Large intestine (tissue), 3 donors: ENCODE measurements around the gene MBLAC1. TPM values are rescaled to one million over a fixed set of nuclear protein-coding genes. Genes with fewer than 3 reads are reported as not detected.

ENCODE experiments used
- DNase-seq, 2 donors: peaks; one replicate each; pipeline versions ENCODE4 v3.0.0 to v3.0.0-alpha.2; 2013
- H3K27ac ChIP-seq: one replicate; pipeline ENCODE4 v1.5.1; 2013; ENCODE audit warnings: low read length
- H3K27me3 ChIP-seq: 2 replicates; pipeline ENCODE4 v1.6.1; 2013; ENCODE audit warnings: low read length; ENCODE audit not compliant: control insufficient read depth, insufficient read depth
- H3K36me3 ChIP-seq: 2 replicates; pipeline ENCODE4 v1.6.1; 2013; ENCODE audit warnings: low read length; ENCODE audit not compliant: control insufficient read depth, insufficient read depth
- H3K4me1 ChIP-seq: one replicate; pipeline ENCODE4 v1.6.1; 2013; ENCODE audit warnings: low read length; ENCODE audit not compliant: control insufficient read depth, insufficient read depth
- H3K4me3 ChIP-seq: one replicate; pipeline ENCODE4 v1.5.1; 2013; ENCODE audit warnings: low read length
- H3K9me3 ChIP-seq: one replicate; pipeline ENCODE4 v1.6.1; 2013; ENCODE audit warnings: mild to moderate bottlenecking, low read depth, low read length, moderate library complexity; ENCODE audit not compliant: control insufficient read depth
- WGBS: methylation state at CpG from one replicate; pipeline ENCODE4 v1.1.5; 2013; ENCODE audit warnings: low lambda C conversion rate; ENCODE audit not compliant: insufficient coverage; 5-methylcytosine and 5-hydroxymethylcytosine counted together
- polyA plus RNA-seq: library from polyadenylated mRNA; unstranded; fragments of 120-200 nt; gene quantifications from one replicate; pipeline ENCODE4 v1.2.1, GENCODE V29; 2013

MBLAC1 gene
- polyA plus RNA-seq, 1 donor, result 2.8 TPM

DNA sequence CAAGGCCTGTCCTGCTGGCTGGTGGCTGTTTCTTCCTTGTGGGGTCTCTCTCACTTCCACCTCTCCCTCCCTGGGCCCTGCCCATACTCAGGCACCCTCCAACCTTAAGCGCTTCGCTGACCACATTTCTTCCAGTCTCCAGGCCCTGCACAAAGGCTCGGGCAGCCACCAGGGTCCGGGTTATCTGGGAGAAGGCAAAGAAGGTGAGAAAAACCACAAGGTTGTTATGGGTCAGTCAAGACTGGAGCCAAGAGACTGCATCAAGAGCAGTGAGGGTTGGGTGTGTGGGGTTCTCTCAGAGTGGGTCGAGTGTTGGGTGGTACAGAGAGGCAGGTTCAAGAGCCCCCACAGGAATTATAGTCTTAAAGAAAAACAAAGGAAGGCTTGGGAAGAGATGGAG, 47.8 kb downstream of the MBLAC1 start:
- peaks cover 12% of the 10 kb centered on the region for H3K9me3 ChIP-seq
- no peaks in the 10 kb centered on the region for H3K36me3 ChIP-seq
- H3K27me3 ChIP-seq, result peaks cover 39% of the 10 kb centered on the region
- no peak overlapping the region for H3K27ac ChIP-seq
- no CpG with 5 or more reads among the region's 5 CpGs for WGBS
- no peak overlapping the region for H3K4me3 ChIP-seq
- H3K4me1 ChIP-seq, result peaks cover 14% of the 10 kb centered on the region
- DNase-seq, result no peak

- Histone ChIP-seq H3K4me1 (peaks cover 14% of the 10 kb centered on the region), H3K4me3 (no peak overlapping the region), H3K27me3 (peaks cover 33% of the 10 kb centered on the region), H3K27ac (no peak overlapping the region), H3K9me3 (peaks cover 12% of the 10 kb centered on the region), H3K36me3 (no peaks in the 10 kb centered on the region)
- WGBS, result no CpG with 5 or more reads among the region's 14 CpGs
- DNase-seq, result no peak
Measured at GRCh38 chr7:100175296-100175935, 48.6 kb downstream of the MBLAC1 start.

DNA sequence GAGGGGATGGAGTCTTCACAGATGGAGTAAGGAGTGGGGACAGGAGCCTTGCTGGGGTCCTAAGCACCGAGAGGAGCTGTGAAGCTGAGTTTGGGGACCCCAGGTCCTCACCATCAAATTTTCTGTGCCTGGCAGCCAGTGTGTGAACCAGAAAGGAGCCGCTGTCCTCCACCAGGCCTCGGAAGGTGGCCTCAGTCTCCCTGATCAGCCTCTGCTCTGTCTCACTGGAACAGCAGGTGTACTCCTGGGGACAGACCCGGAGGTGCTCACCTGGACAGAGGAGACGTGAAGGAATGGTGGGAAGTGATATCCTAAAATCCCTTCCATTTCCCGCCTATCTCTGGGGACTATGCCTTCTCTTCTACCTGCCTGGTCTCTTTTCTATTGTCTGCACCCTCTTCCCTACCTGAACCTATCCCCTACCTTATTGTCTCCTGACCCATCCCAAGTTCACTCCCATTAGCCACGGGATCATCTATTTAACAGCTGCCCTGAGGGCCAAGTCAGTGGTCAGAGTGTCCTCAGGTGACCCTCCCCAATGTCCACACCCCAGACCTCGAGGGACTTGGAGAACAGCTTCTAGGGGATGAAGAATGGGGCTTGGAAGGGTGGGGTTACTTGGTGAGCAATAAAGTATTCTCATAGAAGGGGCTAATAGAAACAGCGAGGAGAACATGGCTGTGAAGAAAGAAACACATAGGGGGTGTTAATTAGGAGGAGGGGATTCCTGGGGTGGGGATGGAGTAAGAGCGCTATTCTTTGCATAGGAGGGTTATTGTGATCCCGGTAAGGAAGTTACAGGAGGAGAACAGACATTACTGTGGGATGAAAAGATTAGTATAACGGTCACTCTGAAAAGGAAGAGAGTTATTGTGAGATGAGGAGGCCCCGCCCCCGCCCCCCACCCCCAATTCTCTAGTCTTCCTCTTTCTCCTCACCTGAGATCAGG, 49.6 kb downstream of the MBLAC1 start:
- peaks cover 24% of the 10 kb centered on the region for H3K27me3 ChIP-seq
- no peak overlapping the region for H3K27ac ChIP-seq

GRCh38 chr7:100177045-100178001, 50.6 kb downstream of the MBLAC1 start, which contains the start of the genes GPC2 and STAG3:
Gene GPC2 (minus strand): TSS chr7:100177381. CDS start chr7:100177199, 182 bp downstream.
Gene STAG3 (plus strand): TSS chr7:100177918. CDS start chr7:100180557, 2,639 bp downstream.
- no peak within 1 kb of the TSS for H3K27ac ChIP-seq
- WGBS, result no CpG with 5 or more reads among the region's 78 CpGs

More for the DNA sequence above, 49.6 kb downstream of the MBLAC1 start:
- WGBS, result 35% methylated on average over 4 of the region's 14 CpGs
- DNase-seq, result no peak
- Histone ChIP-seq H3K4me3 (peak overlapping the region; percentile 59), H3K4me1 (peaks cover 9% of the 10 kb centered on the region), H3K9me3 (peaks cover 10% of the 10 kb centered on the region), H3K36me3 (no peaks in the 10 kb centered on the region)

More at GRCh38 chr7:100177045-100178001, 50.6 kb downstream of the MBLAC1 start, which contains the start of the genes GPC2 and STAG3:
- Histone ChIP-seq H3K27me3 (peaks cover 17% of the 10 kb centered on the region), H3K4me1 (peaks cover 5% of the 10 kb centered on the region), H3K4me3 (peak within 1 kb of the TSS; percentile 59), H3K9me3 (peaks cover 10% of the 10 kb centered on the region), H3K36me3 (no peaks in the 10 kb centered on the region)
- DNase-seq, result peak; percentile 89 to 91

Other genes starting within 250 kb of the MBLAC1 start
- 0.13 TPM for gene OR2AE1, start 249.9 kb upstream of the MBLAC1 start, polyA plus RNA-seq
- gene TRIM4, start 207.4 kb upstream of the MBLAC1 start, polyA plus RNA-seq, result 33.2 TPM
- gene GJC3, start 197.3 kb upstream of the MBLAC1 start, polyA plus RNA-seq, result 0.54 TPM
- 13.9 TPM for gene AZGP1, start 150.9 kb upstream of the MBLAC1 start, polyA plus RNA-seq
- 45.6 TPM for gene ZKSCAN1, start 111.4 kb upstream of the MBLAC1 start, polyA plus RNA-seq
- 13.6 TPM for gene ZSCAN21, start 77.2 kb upstream of the MBLAC1 start, polyA plus RNA-seq
- gene ZNF3, start 45.2 kb upstream of the MBLAC1 start, polyA plus RNA-seq, result 50.4 TPM
- gene COPS6, start 38.0 kb upstream of the MBLAC1 start, polyA plus RNA-seq, result 94.0 TPM
- 93.8 TPM for gene MCM7, start 25.6 kb upstream of the MBLAC1 start, polyA plus RNA-seq
- 18.2 TPM for gene AP4M1, start 25.3 kb upstream of the MBLAC1 start, polyA plus RNA-seq
- 36.1 TPM for gene TAF6, start 7.6 kb upstream of the MBLAC1 start, polyA plus RNA-seq
- 20.1 TPM for gene CNPY4, start 7.3 kb upstream of the MBLAC1 start, polyA plus RNA-seq
- 133 TPM for gene LAMTOR4, start 22.0 kb downstream of the MBLAC1 start, polyA plus RNA-seq
- gene TRAPPC14, start 31.8 kb downstream of the MBLAC1 start, polyA plus RNA-seq, result 23.8 TPM
- gene GAL3ST4, start 41.6 kb downstream of the MBLAC1 start, polyA plus RNA-seq, result 4.2 TPM
- 3.9 TPM for gene GPC2, start 50.4 kb downstream of the MBLAC1 start, polyA plus RNA-seq
- gene STAG3, start 51.0 kb downstream of the MBLAC1 start, polyA plus RNA-seq, result 15.6 TPM
- 1.5 TPM for gene PVRIG, start 93.0 kb downstream of the MBLAC1 start, polyA plus RNA-seq
- gene SPDYE3, start 180.7 kb downstream of the MBLAC1 start, polyA plus RNA-seq, result 3.5 TPM
- 64.8 TPM for gene PILRB, start 231.2 kb downstream of the MBLAC1 start, polyA plus RNA-seq
- gene PILRA, start 246.5 kb downstream of the MBLAC1 start, polyA plus RNA-seq, result 5.8 TPM